Measurements from ENCODE around the gene CHST2.
"Not testable (repeated sequence)": the region's sequence is repeated elsewhere in the genome, so short reads cannot be mapped to it uniquely, and the experiment has no call there.

The CHST2 gene

DNA sequence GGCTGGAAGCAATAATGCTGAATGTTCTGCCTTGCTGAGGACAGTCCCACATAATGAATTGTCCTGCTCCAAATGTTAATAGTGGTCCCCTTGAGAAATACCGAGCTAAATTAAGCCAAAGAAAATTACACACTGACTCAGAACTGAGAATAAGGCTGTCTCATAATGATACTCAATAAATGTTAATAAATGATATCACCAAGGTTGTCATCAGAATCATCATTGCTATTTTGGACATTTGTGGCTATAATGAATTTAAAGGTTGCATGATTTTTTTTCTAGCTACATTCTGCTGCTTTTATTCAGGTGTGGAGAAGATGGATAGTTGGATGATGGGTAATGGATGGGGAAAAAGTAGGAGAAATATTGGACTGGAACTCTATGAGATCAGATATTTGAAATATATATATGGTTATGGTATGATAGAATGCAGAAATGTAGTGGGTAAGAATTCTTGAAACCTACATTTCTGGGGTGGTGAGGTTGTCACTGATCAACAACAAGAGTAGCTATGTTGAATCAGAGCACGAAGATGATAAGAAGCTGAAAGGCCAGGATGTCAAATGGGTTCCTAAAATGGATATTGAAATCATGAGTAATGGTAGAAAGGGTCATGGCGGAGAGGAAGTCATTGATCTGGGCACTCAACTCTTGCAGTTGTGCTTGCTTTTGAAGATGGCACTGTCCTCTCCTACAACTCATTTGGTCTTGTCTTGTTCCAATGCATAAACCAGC is 12.8 kb downstream of the CHST2 start:
- no peak for DNase-seq (ENCODE audit: low read depth)

DNA sequence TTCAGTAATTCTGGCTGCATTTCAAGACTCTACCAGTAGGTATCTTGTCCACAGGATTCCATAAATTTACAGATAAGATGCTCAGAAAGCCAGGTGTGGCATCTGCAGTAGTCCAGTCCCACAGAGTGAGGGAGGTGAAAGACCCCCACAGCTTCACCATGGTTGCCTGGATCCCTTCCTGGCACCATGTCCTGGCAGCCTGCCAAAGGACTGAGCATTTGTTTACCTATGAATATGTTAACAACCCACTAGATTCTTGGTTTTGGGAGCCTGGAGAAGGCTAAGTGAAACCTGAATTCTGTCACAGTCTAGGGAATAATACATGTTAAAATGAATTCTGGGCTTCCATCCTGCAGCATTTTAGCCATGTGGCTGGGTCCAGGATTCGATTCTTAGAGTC is 14.9 kb downstream of the CHST2 start:
- DNase-seq (ENCODE audit: low read depth), result no peak

DNA sequence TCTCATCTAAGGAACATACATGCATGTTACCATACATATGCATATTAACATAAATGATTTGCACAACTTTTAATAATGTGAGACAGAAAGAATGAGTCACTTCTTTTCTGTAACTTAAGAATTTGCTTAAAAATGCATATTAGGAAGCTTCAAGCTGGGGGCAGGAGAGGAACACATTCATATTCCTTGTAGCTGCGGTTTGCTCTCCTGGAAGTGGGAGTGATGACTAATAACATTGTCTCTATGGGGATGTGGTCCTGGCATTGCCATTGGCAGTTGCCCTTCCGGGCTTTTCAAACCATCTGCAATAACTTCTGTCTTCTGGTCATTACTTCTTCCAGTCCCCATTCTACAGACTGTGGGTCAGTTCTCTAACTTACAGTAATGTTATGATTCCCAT is 15.6 kb downstream of the CHST2 start:
- DNase-seq (ENCODE audit: low read depth), result no peak

DNA sequence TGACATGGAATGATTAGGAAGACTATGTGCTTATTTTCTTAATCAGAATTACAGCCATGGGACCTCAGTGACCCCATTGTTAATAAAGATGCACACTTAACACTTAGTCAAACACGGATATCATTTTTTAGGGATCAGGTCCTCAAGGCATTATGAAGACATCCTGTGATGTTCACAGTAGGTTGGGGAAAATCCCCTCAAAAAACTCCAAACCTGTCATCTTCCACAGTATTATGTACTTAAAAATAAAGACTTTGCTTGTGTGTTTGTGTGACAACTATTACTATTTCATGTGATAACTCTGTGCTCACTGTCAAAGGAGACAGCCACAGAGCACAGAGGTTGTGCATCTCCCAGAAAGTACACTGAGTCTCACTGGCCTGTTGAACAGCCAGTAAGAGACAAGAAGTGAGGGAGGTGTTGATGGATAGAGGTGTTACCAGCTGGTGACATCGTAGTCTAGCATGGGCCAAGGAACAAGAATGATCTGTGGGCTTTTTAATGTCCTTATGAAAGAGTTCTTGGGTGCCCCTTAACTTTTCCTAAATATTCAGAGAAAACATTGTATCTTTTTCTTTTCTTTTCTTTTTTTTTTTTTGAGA is 18.0 kb downstream of the CHST2 start:
- no peak for DNase-seq (ENCODE audit: low read depth)

DNA sequence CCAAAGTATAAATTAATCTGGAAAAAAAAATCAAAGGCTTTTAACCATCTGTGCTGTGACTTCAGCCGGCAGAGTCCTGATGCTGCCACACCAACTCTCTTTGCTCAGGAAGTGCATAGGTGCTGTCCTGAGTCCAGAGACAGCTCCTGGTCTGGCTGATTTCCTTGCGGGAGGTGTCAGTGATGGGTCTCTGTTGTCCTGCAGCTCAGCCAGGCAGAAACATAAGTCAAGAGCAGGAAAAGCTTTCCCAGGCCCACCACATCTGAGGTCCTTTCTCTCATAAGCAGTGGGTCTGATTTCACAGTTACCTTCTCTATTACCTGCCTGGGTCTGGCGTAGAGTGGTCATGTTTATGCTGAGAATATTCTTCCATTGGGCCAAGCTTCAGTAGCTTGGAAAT is 19.4 kb downstream of the CHST2 start:
- DNase-seq (ENCODE audit: low read depth), result no peak

DNA sequence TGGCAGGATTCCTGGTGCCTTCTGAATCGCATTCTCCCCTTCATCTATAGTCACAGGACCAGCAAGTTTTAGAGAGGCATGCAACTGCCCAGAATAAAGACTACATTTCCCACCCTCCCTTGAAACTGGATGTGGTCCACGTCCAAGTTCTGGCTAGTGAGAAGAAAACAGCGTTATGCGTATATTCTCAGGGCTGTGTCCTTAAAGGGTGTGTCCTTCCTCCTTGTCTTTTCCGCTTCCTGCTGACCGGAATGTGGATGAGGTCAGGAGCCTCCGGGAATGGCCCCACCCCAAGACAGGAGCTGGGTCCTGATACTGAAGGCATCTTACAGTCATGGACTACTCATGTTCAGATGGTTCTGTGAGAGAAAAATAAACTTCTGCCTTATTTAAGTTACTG is 20.2 kb downstream of the CHST2 start:
- no peak for DNase-seq (ENCODE audit: low read depth)

DNA sequence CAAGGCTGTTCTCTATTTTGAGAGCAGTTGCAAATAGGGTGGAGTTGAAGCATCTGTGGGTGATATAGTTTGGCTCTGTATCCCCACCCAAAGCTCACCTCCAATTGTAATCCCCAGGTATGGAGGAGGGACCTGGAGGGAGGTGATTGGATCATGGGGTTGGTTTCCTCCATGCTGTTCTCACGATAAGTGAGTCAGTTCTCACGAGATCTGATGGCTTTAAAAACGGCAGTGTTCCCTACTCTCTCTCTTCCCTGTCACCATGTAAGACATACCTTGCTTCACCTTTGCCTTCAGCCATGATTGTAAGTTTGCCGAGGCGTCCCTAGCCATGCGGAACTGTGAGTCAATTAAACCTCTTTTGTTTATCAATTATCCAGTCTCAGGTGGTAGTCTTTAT is 21.0 kb downstream of the CHST2 start:
- DNase-seq (ENCODE audit: low read depth), result no peak

DNA sequence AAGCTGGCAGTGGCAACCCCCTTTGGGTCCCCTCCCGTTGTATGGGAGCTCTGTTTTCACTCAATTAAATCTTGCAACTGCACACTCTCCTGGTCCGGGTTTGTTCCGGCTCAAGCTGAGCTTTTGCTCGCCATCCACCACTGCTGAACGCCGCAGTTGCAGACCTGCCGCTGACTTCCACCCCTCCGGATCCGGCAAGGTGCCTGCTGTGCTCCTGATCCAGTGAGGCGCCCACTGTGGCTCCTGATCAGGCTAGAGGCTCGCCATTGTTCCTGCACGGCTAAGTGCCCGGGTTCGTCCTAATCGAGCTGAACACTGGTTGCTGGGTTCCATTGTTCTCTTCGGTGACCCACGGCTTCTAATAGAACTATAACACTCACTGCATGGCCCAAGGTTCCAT is 22.8 kb downstream of the CHST2 start:
- DNase-seq (ENCODE audit: low read depth), result no peak

DNA sequence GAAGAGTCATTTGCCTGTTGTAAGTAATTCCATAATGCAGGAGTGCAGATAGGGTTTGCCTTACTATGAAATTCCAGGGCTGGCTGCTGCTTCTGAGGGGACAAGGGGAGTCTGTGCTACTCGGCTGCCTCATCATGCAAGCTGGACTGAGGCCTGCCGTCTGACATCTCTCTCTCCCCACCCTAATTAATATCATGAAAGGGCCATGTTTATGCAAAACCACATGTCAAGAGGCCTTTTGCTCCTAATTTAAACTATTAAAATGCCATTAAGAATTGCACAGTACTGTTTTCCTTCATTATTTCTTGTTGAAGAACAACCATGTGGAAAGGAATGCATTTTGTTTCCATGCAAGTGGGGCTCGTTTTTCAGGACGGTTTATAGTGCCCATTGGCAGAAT is 26.3 kb downstream of the CHST2 start:
- DNase-seq (ENCODE audit: low read depth), result no peak

DNA sequence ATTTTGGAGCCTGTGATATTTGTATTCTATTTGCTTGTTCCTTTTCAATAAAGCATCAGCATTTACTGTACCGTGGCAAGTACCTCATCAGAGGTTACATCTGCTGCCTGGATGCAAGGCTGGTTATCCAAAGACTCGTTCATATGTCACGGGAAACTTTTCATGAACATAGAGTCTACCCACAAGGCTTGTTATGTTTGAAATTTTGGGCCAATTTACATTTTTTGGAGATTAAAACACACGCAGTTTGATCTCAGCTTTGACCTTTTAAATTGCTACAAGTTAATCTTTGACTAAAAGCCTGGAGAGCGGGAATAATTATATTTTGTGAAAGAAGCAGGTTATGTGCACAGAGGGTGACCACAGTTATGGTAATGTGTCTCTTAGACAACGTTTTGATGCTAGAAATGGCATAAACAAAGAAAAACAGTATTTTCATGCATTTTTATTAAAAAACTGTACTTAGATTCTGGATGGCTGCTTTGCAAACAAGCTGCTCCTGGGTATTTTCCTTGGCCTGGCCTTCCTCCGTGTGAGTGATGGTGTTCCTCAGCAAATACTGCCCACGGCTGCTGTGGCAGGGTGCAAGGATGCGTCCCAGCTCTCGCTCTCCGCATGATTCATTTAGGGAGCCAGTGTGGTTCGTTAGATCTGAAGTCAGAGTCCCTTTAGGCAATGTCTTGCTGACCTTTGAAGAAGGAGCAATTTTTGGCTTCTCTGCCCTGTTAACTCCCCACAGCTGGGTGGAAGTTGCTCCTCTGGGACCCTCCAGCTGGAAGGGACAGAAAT is 27.1 kb downstream of the CHST2 start:
- no peak for DNase-seq (ENCODE audit: low read depth)

DNA sequence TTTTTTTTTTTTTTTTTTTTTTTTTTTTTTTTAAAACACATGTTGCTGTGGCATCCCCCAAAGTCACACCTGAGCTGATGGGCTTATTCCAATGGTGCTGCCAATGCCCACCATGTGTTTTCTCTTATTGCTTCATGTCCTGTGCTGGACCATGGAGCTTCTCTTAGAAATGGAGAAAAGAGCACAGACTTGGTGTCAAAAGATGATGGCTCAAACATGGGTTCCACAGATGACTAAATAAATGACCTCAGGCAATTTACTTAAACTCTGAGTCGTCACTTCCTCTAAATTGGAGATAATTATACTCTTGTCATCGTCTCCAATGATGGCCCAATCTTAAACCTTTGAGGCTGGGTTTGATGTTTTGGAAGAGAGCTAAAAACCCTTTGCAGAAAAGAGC is 28.1 kb downstream of the CHST2 start:
- DNase-seq (ENCODE audit: low read depth), result no peak

DNA sequence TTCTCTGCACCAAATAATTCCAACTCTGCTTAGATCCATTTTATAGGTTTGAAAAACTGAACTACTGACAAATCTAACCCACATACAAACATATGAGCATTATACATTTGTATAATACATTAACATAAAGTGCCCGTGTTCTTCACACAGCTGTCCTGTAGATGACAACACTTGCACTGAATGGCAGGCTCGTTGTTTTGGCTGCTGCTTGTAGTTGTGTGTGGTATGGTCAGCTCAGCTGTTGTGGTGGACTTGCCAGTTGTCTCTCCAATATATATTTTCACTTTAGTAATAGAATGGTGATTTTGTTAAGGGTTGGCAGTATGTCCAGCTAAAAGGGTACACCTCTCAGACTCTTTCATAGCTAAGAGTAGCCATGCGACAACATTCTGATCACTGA is 30.5 kb downstream of the CHST2 start:
- DNase-seq (ENCODE audit: low read depth), result no peak

DNA sequence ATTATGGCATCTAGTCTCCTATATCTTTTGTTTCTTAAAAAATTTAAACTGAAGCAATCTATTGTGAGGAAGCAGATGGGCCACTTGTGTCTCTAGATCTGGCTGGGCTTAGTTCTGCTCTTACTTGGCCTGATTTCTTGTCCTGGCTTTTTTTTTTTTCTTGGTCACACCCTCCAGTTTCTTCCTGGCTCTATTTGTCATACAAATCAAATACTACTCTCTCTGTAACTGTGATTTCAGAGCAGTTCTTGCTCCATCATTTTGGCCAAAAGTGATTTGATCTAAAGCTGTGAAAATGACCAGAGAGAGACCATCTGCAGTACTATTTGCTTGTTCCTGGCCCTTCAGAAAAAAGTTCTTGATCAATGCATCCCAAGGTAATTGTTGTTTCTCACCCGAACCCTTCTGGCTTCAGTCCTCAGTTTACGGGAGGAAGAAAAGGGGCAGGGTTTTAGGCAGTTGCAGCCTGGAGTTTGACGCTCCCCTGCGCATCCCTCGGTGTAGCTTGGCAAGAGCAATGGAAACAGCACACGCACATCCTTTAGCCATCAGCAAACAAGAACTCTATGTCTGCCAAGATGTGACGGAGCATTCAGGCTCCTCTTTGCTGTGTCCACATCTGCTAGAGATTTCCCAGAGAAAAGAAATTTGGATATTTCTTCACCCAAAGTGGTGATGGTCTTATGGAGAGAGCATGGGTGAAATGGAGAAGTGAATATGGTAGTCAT is 31.6 kb downstream of the CHST2 start:
- DNase-seq (ENCODE audit: low read depth), result no peak

DNA sequence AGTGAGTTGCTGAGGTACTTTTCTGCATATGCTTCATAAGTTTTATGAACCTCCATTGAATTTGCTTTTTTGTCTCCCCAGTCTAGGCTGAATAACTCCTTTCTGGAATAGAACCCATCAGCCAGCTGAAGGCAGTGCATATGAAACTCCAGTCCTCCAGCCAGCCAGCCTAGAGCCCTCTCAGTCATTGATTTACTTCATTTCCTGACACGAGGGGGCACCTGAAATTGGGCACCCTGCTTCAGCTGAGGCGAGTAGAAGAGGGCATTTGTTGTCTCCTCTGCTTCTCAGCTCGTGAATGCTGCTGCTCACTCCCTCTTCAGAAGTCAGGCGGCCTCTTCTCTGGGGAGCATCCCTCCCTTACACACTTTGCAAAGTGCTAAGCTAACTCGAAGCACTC is 32.5 kb downstream of the CHST2 start:
- DNase-seq (ENCODE audit: low read depth), result no peak

DNA sequence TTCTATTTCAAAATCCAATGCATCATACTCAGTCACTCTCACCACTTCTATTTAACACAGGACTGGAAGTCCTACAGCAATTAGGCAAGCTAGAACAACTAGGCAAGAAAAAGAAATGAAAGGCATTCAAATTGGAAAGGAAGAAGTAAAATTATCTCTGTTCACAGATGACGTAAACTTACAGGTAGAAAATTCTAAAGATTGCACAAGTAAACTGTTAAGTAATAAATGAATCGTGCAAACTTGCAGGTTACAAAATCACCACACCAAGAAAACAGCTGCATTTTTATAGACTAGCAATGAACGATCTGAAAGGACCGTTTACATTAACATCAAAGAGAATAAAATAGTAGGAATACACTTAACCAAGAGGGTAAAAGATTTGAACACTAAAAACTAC is 36.2 kb downstream of the CHST2 start:
- DNase-seq (ENCODE audit: low read depth), result no peak

DNA sequence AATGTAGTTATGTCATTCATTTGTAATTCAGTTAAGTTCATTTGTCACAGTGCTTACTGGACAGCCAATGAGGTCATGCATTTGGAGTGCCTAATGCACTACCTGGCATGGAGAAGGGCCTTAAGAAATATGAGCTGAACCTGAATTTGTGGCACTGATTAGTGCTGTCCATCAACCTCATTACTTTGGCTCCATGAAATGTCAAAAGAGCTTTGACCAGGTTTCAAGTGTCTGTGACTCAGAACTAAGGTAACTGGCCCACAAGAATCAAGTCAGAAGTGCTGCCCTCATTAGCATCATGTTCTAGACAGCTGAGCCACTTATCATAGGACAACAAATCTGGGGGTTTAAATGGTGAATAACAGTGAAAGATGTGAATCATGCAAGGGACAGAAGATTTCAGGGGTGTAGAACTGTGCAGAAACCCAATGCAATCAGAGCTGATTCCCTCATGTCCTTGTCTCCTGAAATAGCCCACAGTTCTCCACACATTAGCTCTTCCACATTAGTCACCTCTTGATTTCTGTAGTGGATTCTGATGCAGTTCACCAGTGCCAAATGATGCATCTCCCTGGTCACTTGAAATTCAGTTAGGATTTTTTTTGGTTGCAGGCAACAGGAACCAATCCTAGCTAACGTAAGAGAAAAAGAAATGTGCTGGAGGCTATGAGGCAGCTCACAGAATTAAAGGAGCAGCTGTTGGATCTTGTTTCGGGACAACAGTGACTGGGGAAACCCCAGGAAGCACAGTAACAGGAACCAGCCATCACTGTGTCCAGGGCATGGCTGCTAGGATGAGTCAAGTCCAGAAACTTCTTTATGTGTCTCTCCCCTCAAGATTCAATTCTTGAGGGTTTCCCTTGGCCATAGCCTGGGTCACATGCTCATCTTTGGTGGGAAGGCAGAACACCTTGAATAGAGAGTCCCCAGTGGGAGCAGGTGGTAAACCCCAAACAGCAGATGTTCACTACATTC is 38.7 kb downstream of the CHST2 start:
- DNase-seq (ENCODE audit: low read depth), result no peak

DNA sequence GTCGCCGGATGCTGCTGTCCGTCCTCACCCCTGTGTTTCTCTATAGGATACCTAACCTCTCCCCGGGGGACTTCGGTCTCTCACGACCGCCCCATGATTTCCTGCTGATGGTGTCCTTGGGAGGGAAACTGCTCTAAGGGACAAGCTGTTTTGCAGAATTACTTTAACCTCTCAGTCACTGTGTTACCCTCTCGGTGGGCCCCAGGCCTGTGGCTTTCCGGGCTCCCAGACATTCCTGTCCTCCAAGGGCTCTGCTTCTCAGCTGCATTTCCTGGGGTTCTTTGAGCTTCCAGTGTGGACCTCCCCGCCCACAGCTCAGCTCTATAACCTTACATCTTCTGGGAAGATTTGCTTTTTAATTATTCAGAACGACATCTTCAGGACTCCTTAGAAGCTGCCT is 40.9 kb downstream of the CHST2 start:
- no peak for DNase-seq (ENCODE audit: low read depth)

DNA sequence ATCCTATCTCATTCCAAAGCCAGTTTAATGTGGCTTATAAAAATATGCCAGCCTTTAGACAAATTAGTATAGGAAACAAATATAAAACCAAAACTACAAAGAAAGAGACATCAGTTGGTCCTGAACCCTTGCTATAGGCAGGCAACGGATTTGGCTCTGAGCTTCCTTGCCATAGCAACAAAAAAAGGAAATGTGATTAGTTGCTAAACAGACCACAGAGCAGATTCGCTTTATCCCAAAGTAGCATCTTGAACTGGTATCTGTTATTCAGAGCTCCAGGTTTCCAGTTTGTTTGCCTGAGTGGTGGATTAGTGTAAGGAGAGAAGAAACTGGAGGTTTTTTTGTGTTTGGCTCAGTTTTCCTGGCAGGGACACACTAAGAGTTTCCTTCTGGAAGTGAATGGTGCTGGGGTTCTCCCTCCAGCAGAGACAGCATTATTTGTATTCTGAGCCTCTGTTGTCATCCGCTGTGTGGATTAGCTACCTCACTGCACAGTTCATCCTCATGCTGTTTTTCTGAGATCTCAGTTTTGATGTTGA is 44.1 kb downstream of the CHST2 start:
- DNase-seq (ENCODE audit: low read depth), result no peak

DNA sequence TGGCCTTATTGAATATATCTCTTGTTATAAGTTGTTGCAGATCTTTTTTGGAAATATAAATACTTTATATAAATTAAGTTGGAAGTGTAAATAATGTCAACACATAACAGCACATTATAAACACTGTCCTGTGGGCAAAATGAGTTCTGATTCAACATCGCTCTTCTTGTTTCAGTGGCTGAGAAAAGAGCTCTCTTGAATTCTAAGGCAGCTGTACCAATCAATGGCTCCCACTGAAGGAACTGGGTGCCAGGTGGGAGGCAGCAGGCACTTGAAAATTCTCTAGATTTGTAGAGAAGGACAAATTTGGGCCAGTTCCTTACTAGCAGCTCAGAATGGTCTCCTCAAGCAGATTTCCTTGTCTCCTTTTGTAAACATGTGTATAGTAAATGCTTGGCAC is 45.6 kb downstream of the CHST2 start:
- DNase-seq (ENCODE audit: low read depth), result no peak

DNA sequence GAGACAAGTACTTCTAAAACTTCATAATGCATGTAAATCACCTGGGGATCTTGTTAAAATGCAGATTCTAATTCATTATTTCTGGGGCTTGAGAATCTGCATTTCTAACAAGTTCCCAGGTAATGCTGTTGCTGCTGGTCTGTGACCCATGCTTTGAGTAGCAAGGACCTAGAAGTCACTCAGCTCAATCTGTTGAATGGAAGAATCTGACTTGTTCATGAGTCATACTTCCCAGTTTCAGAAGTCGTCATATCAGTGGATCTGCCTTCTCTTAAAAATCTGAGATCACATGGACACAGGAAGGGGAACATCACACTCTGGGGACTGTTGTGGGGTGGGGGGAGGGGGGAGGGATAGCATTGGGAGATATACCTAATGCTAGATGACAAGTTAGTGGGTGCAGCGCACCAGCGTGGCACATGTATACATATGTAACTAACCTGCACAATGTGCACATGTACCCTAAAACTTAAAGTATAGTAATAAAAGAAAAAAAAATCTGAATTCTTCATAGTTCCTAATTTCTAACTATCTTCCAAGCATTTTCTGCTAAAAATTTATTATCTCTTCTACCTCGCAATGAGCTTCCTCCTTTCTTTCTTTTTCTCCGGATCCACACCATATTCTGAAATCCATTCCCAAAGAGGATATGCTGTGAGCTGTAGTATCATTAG is 46.2 kb downstream of the CHST2 start:
- DNase-seq (ENCODE audit: low read depth), result not testable (repeated sequence)

DNA sequence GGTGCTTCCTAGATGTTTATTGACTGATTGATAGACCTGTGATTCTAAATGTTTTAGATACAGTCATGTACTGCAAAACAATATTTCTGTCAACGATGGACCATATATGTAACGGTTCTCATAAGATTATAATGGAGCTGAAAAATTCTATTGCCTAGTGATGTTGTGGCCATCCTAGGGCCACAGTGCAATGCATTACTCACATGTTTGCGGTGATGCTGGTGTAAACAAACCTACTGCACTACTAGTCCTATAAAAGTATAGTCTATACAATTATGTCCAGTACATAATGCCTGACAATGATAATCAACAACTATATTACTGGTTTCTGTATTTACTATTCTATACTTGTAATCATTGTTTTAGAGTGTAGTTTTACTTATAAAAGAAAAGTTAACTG is 46.8 kb downstream of the CHST2 start:
- no peak for DNase-seq (ENCODE audit: low read depth)

Data from activated T-cell treated with anti-CD3 and anti-CD28 coated beads for 48 hours (primary cell).